Stimulated activated CD4-positive, alpha-beta T cell treated with anti-CD3 and anti-CD28 coated beads, Interleukin-1b, Interleukin-23, amount 100 ng/mL, for 4 hours (primary cell): ENCODE data around the gene CRAT.

ENCODE experiments used
- DNase-seq, 2 donors: peaks; one replicate each; pipeline ENCODE4 v3.0.0-alpha.2; 2020; ENCODE audit warnings: low read depth in 2 of 2

The CRAT gene

DNA sequence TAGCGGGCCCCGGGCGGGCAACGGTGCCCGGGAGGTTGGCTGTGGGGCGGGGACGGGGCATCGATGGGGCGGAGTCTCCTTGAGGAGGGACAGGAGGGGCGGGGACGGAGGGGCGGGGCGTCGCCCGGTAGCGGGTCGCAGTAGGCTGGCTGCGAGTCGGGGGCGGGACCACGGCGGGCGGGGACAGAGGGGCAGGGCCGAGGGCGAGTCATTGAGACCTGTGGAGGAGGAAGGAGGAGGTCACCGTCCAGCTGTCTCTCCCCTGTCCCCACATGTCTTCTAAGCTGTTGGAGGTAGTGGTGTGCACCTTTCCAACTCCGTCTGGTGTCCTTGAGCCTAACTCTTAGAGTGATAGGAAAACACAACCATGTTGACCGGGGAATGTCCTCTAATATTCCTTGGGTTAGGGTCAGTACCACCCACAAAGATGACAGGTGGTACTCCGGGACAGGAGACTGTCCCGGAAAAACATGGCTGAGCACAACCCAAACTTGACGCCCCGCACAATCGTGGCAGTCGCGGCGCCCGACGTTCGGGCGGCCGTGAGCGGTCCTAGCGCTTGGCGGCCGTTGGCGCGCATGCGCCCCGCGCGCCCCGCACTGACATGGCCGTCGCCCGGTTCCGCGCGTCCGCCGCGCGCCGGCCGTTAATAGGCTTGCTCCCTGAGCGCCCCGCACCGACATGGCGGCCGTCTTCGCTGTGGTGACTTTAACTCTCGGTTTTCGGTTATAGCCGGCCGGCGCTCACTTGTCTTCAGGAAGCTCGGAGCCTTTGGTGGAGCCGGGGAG is at the start of gene CRAT, which contains the start of gene PTPA:
Gene CRAT, minus strand, starts transcription at position 54 of the 788 bp plus-strand sequence. CDS start 284 bp downstream, outside the sequence.
Gene PTPA, plus strand, starts transcription at position 676 of the 788 bp plus-strand sequence. CDS start 186 bp downstream, outside the sequence.
- peak; percentile 95 to 98 for DNase-seq

DNA sequence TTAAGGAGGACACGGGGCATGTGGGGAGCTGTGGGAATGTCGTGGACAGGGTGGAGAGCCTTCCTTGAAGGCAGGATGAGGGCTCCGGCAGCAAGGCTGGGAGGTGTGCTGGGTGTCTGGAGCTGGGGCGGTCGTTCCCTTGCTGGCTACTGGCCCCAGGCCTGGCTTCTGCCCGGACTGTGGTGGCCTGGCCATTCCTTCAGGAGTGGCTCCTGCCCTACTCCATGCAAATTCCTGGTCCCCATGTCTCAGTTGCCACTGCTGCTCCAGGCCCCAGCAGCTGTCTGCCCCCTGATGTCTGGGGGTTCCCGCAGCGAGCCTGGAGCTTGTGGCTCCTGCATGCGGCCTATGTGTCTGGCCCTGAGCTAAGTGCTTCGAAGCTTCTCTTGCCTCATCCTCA is 45.6 kb upstream of the CRAT start:
- DNase-seq, result no peak

DNA sequence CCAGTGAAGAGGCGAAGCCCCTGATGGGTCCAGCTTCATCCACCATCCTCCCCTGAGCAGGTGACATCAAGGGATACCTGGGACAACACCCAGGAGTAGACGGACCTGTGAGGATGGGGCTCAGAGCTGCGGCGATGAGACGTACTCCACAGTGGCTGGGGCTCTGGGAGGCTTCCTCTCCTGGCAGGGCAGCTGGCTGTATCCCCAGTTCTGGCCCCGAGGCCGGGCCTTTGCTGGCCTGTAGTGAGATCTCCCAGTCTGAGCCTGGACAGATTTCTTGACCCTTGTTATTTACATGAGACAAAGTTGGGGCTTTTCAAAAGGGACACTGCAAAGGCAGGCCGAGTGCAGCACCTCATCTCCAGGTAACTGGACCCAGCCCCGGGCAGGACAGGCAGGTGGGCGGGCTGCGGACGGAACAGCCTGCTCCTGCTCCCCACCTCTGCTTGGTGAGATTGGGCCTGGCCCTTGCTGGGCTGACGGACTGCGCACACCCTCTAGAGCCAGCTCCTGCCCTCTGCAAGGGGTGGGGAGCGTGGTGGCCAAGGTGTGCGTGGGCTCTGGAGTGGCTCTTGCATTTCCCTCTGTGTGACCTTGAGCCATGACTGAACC is 44.4 kb upstream of the CRAT start:
- DNase-seq, result no peak

DNA sequence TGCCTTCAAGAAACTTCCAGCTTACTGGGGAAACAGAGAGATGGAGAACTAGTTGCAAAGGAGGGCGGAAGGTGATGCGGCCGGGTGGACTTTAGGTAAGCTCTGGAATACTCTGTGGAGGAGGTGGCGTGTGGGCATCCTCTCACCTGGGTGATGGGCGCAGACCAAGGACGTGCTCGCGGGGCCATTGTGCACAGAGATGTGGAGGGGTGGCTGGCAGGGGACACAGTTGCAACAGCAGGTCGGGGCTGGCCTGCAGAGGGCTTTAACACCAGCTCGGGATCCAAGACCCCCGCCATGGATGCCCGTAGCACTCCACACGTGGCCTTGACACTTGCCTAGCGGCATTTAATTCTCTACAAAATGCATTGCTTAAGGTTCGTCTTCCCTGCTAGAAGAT is 40.9 kb upstream of the CRAT start:
- DNase-seq, result no peak

DNA sequence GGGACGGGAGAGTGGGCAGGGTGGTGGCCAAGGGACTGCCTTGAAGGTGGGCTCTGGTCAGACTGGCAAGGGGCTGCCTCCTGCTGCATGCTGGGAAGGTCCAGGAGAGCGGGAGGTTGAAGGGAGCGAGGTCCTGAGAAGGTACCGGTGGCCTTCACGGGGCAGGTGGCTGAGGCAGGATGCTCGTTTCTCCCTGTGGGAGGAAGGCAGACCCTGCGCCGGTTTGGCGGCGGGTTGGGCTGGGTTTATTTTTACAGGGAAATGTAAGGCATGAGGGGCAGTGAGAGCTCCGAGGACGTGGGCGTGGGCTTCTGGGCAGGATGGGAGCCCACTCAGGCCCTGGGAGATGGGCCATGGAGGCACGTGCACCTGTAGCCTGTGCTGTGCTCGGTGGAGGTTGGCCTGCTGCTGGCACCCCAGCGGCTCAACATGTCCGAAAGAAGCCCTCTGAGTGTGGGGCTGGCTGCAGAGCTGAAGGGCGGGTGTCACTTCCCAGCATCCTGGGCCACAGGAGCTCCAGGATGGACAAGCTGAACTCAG is 40.1 kb upstream of the CRAT start:
- no peak for DNase-seq

DNA sequence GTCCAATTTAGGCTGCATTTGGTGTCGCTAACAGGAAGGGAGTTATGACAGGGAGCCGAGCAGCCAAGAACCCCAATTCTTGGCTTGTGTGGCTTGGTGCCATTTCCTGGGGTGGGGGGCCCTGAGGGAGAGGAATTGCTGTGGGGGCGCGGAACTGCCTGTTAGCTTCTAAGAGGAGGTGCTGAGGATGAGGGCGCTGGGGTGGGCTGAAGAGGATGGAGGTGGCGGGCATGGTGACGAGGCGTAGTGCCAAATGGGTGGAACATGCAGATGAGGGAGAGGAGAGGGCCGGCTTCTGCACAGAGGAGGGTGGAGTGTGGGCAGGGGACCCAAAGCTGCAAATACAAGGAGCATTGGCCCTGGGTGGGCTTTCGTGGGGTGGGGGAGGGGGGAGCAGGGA is 39.5 kb upstream of the CRAT start:
- no peak for DNase-seq

DNA sequence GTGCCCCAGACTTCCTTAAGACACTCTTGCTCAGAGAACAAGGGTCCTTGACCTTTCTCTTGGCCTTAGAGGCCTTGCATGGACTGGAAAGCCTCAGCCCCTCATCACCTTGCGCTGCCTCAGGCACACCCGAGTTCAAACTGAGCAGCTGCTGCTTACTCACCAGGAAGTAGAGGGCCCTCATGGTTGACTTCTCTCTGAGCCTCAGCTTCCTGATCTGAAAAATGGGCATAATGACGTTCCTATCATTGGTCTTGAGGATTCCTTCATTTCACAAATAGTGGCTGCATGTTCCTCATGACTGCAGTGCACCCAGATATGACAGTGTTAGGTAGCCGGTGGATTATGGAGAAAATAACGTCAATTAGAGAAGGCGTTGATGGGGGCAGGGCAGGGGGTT is 38.8 kb upstream of the CRAT start:
- DNase-seq, result no peak

DNA sequence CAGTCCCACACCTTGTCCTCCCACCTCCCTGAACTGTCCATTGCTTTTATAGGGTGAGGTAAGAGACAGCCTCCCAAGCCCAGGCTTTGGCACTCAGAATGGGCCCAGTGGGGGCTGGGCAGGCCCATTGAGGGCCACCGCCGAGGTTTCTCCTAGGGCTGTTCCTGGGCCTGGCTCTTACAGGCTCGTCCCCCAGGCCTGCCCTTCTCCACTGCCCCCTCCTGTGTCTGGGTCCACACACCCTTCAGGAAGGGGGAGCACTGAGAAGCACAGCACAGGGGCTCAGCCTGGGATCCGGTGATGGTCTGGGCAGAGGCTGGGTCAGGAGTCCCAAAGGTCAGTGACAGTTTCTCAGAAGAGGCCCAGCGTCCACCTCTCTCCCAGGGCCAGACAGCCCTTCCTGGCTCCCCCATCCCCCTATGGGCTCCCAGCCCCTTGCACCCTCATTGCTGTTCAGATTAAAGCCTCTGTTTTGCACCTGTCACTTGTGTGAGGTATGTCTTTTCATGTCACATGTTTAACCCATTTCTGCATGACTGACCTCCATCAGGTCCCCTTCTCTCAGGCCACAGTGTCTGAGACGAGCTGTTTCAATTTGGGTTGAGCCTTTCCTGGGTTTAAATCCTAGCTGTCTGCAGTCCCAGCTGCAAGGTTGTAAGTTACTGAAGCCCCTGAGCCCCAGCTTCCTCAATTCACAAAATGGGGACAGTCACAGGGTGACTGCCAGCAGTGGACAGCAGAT is 38.0 kb upstream of the CRAT start:
- DNase-seq, result no peak

DNA sequence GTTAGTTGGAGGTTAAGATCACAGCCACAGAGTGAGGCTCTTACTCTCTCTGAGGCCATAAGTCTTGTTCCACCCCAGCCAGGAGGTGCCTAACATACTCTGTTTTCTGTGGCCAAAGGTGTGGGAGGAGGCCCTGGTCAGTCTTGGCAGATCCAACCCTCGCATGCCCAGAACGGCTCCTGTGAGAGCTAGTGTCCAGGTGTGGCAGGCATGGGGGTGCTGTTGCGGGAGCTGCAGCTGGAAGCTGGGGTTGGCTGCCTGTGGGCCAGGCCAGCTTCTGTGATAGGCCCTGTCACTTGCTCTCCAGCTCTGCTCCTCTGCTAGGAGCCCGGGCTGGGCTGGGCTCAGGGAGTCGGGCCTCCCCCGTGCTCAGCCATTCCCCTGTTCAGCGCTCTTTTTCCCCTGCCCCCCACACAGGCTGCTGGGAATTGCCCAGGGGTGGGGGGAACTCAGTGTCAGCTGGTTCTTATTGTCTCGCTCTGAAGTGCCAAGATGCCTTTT is 35.9 kb upstream of the CRAT start:
- no peak for DNase-seq

DNA sequence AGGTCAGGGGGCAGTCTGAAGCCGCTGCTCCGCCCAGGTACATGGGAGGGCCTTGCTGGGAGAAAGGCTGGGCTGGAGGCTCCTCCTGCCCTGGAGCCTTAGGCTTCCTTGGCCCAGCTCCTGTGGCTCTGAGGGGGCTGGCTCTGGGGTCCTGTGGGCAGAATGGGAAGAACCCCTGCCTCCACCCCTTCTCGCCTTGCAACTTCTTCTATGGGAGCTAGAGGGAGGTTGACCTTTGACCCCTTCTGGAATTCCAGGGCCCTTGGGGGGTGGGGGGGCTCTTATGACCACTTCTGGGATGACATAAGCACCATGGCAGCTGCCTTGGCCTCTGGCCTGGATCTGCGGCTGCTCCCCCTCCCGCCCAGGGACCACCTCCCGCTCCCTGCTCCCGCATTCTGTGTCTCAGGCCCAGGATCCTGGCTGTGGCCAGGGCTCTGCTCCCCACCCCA is 35.3 kb upstream of the CRAT start:
- DNase-seq, result no peak

DNA sequence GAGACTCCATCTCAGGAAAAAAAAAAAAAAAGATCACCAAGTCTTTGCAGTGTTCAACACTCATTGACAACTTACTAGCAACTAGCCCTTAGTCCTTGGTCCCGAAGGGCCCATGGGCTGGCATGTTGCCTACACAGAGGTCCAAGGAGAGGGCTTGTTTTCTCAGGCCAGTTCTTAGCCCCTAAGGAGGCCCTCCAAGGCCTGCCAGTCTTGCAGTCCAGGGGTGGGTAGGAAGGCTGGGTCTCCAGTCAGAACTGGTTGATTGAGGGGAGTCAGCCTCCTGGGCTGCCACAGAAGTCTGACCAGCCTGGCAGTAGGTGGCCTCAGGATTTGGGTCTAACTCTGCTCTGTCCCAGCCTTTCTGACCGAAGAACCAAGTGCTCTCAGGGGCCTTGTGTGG is 34.7 kb upstream of the CRAT start:
- DNase-seq, result no peak

DNA sequence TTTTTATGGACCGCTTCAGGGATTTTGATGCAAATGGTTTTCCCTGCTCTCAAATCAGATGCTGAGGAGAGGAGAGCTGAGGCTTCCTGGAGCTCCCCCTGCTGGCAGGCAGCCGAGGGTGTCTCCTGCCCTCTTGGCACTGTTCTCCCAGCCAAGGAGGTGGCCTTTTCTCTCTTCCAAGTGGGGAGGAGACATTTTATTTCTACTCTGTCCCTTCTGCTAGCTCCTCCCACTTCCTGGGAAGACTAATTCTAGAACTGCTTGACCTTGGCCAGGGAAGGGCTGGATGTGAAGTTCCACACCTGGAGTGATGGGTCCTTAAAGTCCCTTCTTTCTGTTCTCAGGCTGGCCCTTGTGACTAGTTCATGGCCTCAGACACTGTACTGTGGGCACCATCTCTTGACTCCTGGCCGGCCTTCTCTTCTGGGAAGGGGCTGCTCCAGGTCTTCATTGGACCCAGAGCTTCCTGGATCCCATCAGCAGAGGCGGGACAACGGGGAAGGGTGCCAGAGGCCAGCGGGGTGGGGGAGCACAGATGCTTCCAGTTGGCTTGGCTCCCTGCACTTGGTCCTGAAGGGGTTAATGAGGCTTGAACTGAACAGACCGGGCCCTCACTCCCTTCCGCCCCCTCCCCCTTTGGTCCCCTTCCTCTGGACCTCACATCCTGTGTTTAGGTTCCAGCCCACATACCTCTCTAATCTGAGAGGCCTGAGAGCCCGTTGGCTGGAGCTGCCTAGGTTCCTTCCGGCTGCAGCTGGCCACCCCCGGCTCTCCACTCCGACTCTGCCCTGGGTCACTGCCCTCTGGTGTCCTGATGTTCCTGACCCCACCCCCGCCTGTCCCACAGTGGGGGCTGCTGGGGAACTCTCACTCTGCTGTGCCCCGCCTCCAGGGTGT is 32.7 kb upstream of the CRAT start:
- DNase-seq, result peak; percentile 74 to 75

DNA sequence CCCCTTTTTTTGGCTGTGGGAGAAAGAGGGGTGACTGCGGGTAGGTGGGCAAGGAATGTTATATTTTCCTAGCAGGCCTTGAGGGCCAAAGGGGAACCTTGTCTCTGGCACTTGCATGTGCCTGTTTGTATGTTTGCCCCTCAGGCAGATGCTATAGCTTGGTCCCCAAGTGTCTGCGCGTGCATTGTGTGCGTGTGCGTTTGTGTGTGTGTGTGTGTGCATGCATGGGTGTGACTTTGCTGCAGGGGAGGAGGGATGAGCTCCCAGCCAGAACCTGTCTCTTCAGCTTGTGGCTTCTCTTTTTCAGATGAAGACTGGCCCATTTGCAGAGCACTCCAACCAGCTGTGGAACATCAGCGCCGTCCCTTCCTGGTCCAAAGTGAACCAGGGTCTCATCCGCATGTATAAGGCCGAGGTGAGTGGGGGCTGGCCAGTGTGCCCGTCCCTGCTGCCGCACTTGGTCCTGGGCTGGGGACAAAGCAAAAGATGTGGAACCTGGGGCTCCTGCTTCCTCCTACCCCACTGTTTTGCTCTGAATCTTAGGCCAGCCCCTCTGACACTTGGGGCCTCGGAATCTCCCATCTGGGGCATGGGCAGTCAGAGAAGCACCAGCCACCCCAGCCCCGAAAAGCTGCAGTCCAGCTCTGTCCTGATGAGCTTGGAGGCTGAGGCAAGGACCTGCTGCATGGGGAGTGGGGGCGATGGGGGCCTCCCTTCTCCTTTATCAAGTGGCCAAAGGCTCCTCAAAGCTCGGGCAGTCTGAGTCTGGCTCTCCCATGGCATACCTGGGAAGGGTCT is 31.7 kb upstream of the CRAT start:
- DNase-seq, result no peak

DNA sequence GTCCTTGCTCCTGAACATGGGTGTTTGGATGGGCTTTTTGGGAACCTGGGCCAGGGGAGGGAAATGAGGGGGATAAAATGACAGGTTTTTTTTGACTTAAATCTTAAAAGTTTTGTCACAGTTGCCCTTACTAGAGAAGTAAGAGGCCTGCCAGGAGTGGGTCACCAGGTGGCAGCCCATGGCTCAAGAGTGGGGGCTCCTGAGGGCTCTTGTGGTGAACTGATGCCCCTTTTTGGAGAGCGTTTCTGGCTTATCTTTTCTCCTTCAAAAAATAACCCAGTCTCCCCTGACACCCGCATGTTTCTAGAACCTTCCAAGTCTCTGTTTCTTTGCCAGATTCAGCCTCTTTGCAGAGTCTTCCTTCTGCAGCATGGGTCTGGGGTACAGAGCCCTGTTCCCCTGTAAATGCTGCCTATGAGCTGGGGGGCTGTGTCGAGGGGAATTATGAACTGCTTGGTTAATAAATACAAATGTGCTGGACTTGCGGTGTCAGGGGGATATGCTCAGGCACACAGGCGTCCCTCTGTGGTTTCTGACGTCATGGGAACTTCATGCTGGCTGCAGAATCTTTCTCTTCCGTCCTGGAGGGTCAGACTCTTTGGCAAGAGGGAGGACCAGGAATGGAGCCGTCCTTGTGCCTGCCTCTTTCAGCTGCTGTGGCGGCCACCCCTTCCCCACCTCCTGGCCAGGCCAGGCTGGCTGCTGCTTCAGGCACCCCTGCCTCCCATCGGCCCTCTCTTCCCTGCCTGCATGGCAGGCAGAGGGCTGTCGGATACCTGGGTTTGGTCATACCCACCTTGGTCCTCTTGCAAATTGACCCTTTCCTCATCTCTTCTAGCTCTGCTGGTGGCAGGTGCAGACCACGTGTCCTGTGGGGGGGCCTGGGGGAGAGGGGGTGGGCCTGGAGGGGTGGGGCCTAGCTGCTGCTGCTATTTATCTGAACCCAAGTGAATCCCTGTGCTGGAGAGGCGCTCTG is 30.8 kb upstream of the CRAT start:
- no peak for DNase-seq

DNA sequence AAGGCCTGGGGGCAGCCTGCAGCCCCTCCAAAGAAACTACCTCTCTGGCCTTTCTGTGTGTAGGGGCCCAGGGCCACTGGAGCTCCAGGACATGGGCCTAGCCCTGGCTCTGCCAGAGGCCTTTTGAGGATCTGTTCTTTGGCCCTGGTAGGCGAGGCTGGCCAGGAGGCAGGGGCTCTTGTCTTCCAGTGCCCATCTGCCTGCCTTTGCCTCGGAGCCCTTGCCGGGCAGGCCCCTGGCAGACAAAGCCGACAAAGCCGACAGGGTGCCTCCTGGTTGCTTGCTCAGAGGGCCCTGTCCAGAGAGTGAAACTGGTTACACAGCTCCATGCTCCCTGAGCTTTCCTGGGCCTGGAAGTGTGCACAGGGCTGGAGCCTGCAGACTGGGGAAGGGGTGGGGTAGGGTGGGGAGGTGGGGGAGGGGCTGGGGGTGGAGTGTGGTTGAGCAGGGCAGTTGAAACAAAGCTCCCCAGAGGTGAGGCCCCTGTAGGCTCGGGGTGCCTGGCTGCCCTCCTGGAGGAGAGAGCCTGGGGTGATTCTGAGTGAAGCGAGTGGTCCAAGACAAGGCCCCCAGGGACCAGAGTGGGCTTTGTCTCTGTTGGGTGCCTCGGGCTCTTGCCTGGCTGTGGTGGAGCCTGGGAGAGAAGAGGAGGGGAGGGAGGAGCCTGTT is 29.9 kb upstream of the CRAT start:
- DNase-seq, result peak in 1 of 2 donors; percentile 9

DNA sequence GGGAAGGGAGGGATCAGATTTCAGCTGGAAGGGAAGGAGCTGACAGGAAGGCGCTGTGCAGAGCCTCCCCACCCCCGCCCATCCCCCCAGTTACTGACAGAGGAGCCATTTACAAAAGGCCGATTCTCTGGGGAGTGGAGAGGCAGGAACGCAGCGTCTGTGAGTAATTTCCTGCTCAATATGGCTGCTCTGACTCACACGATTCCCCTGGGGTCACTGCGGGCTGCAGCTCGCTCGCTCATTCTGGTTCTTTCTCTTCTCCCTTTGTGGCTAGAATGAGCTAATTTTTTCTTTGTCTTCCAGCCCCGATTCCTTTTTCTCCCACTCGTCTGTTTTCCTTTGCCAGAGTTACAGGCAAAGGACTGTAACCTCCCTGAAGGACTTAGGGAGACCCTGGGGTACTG is 29.4 kb upstream of the CRAT start:
- peak; percentile 55 to 75 for DNase-seq

DNA sequence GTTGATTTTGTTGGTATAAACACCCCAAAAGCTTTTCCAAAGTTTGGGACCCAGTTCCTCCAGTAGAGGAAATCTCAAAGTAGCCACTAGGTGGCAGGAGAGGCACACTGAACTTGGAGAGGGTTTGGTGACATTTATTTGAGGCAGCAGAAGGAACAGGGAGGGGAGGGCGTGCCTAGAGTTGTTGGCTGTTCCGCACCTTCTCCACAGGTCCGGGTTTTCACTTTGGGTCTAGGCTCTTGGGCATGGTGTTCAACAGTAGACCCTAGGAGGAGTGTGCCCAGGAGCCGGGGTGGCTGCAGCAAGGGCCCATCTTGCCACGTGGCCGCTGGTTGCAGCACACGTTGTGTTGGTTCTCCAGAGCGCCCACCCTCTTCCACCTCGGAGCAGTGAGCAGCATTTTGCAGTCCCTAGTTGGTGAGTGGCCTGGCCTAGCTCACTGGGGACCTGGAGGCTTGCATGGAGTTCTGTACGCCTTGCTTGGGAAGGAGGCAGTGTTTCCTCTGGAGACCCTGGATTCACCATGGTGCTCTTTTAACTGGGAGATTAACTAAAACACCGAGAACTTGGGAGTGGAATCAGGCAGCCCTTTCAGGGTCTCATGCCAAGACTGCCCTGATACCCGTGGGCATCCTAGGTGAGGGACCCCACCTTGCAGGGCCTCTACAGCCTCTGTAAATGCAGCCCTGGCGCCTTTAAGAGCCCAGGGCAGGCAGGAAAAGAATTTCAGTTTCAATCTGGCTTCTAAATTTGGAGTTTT is 28.8 kb upstream of the CRAT start:
- peak; percentile 42 to 80 for DNase-seq
